Measurements from ENCODE around the gene ZNF730.
"Not testable (repeated sequence)": the region's sequence is repeated elsewhere in the genome, so short reads cannot be mapped to it uniquely, and the experiment has no call there.

Gene ZNF730

GRCh38 chr19:23168286-23168685, 51.5 kb downstream of the ZNF730 start:
- not testable (repeated sequence) for H3K4me1 Mint-ChIP-seq, H3K4me3 Mint-ChIP-seq, H3K27ac Mint-ChIP-seq, H3K27me3 Mint-ChIP-seq, ATAC-seq, DNase-seq
- peaks cover under 1 to 17% of the 10 kb centered on the region in 2 donors for H3K9me3 Mint-ChIP-seq

- H3K4me3 Mint-ChIP-seq: no peak overlapping the region
- ATAC-seq (no peak), DNase-seq (no peak)
- H3K9me3 Mint-ChIP-seq: peaks cover 23 to 31% of the 10 kb centered on the region in 2 donors
- no peaks in the 10 kb centered on the region for H3K4me1 Mint-ChIP-seq
- no peak overlapping the region for H3K27ac Mint-ChIP-seq
- no peaks in the 10 kb centered on the region for H3K27me3 Mint-ChIP-seq
Observed at GRCh38 chr19:23183251-23183650, 66.4 kb downstream of the ZNF730 start.

DNA sequence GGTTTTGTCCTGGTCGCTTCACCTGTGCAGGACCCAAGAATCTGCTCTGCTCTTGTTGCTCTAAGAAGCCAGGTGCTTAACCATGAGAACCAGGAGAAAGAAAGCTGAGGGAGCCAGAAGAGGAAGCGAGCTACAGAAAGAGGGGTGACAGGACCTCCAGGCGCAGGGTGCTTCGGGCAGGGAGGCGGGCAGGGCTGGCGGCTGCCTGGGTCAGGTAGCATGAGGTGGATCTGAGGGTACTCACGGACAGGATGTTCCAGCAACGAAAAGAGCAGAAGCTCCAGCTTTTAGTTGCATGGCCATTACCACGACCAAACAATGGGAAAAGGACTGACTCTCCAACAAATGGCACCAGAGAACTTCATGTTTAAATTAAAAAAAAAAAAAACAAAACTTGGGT, 73.5 kb downstream of the ZNF730 start:
- Mint-ChIP-seq H3K27ac (no peak overlapping the region), H3K4me3 (no peak overlapping the region), H3K27me3 (no peaks in the 10 kb centered on the region), H3K4me1 (no peaks in the 10 kb centered on the region), H3K9me3 (peaks cover 20 to 30% of the 10 kb centered on the region in 2 donors)
- DNase-seq (no peak), ATAC-seq (no peak)
